GM10266 (cell line): Measurements from ENCODE around the gene E2F6.

Experiments used
- DNase-seq: peaks from one replicate; pipeline ENCODE4 v3.0.0; 2012; ENCODE audit errors: extremely low spot score
- TF ChIP-seq, protein P1 (sequence below): IDR thresholded peaks from 2 replicates; pipeline ENCODE4 v1.5.1; 2012; ENCODE audit warnings: mild to moderate bottlenecking, low read depth; ENCODE audit not compliant: control insufficient read depth, insufficient read depth; ENCODE audit errors: missing control alignments

The E2F6 gene

DNA sequence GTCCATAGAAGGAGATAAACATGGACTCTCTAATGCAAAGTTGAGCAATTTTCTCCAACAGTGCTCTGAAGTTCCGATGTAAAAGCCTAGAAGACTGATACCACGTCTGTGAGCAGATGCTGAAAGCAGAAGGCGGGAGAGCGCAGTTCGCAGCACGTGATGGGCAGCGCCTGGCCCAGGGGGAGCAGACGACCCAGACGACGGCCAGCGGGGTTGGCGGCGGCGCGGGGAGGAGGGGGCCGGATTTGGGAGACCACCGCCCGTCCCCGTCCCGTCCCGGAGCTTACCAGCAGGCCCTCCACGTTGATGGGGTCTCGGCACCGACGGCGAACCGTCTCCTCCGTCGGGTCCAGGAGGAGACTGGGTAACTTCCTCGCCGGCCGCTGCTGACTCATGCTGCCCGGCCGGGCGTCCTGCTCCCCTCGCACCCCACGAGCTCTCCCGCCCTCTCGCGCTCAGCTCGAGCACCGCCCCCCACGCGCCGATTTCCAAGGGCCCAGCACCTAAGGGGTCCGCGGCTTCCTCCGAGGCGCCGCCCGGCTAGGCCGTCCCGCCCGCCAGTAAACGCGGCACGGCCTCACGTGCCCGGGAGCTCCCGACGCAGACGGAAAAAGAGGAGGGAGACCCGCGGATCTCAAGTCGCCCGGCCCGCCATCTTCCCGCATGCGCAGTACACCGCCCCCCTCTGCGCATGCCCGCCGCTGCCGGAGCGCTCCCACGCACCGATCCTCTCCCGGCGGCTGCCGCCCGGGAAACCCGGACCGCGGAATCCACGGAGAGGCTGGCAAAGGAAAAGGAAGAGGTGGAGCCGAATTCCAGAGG lies at the start of gene E2F6:
TSS of gene E2F6 (minus strand) at position 677 of the 822 bp plus-strand sequence. CDS start at position 395, 282 bp downstream.
- TF ChIP-seq, protein P1, sequence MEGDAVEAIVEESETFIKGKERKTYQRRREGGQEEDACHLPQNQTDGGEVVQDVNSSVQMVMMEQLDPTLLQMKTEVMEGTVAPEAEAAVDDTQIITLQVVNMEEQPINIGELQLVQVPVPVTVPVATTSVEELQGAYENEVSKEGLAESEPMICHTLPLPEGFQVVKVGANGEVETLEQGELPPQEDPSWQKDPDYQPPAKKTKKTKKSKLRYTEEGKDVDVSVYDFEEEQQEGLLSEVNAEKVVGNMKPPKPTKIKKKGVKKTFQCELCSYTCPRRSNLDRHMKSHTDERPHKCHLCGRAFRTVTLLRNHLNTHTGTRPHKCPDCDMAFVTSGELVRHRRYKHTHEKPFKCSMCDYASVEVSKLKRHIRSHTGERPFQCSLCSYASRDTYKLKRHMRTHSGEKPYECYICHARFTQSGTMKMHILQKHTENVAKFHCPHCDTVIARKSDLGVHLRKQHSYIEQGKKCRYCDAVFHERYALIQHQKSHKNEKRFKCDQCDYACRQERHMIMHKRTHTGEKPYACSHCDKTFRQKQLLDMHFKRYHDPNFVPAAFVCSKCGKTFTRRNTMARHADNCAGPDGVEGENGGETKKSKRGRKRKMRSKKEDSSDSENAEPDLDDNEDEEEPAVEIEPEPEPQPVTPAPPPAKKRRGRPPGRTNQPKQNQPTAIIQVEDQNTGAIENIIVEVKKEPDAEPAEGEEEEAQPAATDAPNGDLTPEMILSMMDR: no peak
- DNase-seq: peak; percentile 86

- DNase-seq: no peak
- TF ChIP-seq, protein P1: no peak
Measured at GRCh38 chr2:11515490-11515981, 49.6 kb upstream of the E2F6 start.

DNA sequence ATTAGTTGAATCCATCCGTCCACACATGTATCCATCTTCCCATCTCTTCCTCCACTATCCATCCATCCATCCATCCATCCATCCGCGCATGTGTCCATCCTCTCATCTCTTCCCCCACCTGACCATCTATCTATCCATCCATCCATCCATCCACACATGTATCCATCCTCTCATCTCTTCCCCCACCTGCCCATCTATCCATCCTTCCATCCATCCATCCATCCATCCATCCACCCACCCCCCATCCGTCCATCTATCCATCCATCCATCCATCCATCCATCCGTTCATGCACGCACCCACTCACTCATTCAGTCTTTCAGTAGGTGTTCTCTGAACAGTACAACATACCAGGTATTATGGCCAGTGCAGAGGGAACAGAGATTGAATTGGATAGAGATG lies 48.9 kb upstream of the E2F6 start:
- TF ChIP-seq, protein P1: no peak
- no peak for DNase-seq

- TF ChIP-seq, protein P1: no peak
- DNase-seq: no peak
Measured at GRCh38 chr2:11514081-11514730, 48.2 kb upstream of the E2F6 start.

DNA sequence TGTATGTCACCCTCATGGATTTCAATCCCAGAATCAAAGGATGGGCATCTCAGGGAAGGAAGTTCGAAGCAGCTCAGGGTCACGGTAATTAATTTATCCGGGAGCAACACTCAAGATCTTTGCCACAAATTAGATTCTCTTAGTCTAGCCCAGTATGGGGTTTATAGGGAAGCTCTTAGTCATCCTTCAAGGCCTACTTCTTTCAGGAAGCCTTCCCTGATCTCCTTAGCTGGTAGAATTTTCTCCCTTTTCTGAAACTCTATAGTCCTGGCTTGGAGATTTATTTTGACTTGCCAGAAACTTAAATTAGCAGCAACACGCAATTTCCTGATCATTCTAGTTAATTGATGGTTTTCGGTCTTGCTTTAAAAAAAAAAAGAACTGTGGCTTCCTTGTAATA lies 47.4 kb upstream of the E2F6 start:
- no peak for DNase-seq
- TF ChIP-seq, protein P1: no peak

DNA sequence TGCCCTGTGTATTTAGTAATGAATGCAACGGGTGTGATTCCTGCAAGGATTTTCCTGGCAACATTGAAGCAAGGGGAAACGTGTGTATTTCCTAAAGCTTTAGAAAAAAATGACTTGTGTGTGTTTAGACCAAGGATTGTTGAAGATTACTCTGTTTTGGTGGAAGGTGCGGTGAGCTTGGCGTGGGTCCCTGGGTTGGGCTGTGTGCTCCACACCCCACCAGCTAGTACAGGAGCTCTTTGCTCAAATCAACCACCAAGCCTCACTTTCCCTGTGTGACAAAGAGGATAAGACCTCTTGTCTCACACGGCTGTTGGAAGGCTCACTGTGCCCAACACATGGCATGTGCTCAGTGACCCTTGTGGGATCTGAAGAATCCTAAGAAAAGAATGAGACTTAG lies 46.5 kb upstream of the E2F6 start:
- DNase-seq: no peak
- TF ChIP-seq, protein P1: no peak

DNA sequence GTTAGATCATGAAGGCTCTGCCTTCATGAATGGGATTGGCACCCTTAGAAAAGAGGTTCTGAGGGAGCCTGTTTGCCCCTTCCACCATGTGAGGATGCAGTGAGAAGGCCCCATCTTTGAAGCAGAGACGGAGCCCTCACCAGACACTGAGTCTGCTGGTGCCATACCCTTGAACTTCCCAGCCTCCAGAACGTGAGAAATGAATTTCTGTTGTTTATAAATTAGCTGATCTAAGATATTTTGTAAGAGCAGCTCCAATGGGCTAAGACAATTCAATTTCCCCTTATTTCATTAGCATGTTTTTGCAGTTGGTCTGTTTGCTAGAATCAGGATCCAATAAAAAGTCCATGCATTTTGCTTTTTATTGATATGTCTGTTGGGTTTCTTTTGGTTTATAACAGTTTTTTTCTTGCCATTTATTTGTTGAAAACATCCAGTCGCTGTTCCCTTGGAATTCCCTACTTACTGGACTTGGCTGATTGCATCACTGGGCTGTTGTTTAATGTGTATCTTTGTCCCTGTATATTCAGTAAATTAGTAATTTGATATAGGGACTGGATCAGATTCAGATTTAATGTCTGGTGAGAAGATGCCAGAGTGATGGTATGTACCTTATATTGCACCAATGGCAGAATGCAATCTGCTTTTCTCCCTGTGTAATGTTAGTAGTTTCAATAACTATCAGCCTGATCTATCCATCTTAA lies 43.8 kb upstream of the E2F6 start:
- no peak for DNase-seq
- TF ChIP-seq, protein P1: no peak
